ENCODE measurements around the gene ERCC2.

ERCC2 gene

DNA sequence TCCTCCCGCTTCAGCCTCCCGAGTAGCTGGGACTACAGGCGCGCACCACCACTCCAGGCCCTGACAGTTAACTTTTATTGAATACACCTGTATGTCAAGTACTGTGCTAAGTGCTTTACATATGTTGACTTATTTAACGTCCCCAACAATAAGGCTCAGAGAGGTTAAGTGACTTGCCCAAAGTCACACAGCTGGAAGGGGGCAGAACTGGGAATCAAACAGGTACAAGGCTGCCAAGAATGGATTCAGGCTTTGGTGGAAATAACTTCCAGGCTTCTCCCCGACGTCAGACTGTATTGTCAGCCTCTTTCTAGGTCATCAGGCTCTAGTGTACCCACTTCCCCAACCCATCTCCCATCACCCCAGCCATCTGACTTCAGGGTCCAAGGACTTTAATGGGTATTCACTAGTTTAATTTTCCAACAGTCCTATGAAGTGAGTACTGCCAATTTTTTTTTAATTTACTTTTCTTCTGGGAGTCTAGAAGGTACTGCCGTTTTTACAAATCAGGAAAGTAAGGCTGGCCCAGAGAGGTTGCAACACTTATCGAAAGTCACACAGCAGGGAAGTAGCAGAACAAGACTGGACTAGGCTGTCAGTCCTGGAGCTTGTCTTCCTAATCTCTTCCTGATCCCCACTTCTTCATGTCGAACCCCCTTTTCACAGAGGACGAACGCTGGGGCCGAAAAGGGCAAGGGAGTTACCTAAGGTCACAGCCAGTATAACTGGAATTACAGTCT, 42.8 kb downstream of the ERCC2 start:
- no peak for DNase-seq (ENCODE audit: extremely low read depth, low read depth)

DNA sequence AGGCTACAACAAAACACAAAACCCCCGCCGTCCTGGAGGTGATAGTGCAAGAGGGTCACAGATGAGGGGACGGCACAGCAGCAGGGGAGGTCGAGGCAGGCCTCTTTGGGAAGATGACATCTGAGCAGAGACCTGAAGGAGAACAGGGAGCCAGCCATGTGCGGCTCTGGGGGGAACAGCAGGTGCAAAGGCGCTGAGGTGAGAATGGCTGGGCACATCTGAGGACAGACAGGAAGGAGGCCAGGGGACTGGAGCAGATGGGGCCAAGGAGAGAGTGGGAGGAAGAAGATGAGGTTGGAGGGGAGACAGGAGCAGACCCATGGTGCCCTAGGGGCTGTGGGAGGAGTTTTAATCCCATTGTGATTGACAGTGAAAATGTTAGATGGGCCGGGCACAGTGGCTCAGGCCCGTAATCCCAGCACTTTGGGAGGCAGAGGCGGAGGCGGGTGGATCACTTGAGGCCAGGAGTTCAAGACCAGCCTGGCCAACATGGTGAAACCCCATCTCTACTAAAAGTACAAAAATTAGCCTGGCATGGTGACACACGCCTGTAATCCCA, 45.9 kb downstream of the ERCC2 start:
- TF ChIP-seq, protein P1, sequence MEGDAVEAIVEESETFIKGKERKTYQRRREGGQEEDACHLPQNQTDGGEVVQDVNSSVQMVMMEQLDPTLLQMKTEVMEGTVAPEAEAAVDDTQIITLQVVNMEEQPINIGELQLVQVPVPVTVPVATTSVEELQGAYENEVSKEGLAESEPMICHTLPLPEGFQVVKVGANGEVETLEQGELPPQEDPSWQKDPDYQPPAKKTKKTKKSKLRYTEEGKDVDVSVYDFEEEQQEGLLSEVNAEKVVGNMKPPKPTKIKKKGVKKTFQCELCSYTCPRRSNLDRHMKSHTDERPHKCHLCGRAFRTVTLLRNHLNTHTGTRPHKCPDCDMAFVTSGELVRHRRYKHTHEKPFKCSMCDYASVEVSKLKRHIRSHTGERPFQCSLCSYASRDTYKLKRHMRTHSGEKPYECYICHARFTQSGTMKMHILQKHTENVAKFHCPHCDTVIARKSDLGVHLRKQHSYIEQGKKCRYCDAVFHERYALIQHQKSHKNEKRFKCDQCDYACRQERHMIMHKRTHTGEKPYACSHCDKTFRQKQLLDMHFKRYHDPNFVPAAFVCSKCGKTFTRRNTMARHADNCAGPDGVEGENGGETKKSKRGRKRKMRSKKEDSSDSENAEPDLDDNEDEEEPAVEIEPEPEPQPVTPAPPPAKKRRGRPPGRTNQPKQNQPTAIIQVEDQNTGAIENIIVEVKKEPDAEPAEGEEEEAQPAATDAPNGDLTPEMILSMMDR (IDR thresholded peaks at IDR 0.05; ENCODE audit: low read depth, low read length): no peak
- no peak for DNase-seq (ENCODE audit: extremely low read depth, low read depth)

More for the DNA sequence above, 42.8 kb downstream of the ERCC2 start:
- TF ChIP-seq, protein P1 (IDR thresholded peaks at IDR 0.05; ENCODE audit: low read depth, low read length): no peak

DNA sequence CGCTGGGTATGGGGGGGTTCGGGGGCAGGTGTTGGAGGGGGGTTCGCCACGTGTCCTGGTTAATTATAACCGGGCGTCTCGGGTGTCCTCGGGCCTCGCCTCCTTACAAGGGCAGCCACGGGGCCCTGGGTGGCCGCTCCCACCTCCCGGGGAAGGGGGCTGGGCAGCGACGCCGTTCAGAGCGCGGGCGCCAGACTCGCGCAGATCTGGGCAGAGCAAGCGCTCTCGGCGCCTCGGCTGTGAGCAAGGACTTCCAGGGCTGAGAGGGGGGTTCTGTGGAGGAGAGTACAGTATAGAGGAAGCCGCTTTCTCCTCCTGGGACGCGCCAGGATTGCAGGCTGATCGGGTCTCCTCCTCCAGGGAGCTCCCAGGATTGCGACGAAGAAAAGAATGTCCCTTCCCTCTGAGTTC, 46.7 kb downstream of the ERCC2 start:
- DNase-seq (ENCODE audit: extremely low read depth, low read depth): no peak
- TF ChIP-seq, protein P1 (IDR thresholded peaks at IDR 0.05; ENCODE audit: low read depth, low read length): no peak

DNA sequence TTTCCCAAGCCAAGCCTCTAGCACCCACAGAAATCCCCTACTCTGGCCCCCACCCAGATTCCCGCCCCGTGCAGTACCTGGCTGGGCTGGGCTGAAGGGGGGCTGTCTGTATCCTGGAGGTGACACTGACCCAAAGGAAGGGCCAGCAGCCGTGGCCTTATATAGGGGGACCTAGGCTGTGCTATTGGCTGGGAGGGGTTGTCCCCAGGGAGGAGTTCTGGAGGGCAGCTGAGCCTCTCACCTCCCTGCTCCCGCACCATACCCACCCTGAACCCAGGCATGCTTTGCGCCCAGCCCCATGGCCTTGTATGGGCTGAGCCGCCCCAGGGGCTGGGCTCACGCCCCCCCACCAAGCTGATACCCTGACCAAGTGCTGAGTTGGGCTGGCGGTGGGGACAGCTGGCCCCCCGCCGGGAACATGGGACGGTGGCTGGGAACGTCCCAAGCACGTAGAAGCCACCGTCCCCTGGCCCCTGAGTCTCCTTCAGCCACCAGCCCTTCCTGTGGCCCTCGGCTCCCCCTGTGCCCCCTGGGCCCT, 47.6 kb downstream of the ERCC2 start, which contains the start of gene CKM:
TSS of gene CKM (minus strand) at position 132 of the 538 bp plus-strand sequence. CDS start 3,162 bp downstream, outside the sequence.
- TF ChIP-seq, protein P1 (IDR thresholded peaks at IDR 0.05; ENCODE audit: low read depth, low read length): no peak
- no peak for DNase-seq (ENCODE audit: extremely low read depth, low read depth)

DNA sequence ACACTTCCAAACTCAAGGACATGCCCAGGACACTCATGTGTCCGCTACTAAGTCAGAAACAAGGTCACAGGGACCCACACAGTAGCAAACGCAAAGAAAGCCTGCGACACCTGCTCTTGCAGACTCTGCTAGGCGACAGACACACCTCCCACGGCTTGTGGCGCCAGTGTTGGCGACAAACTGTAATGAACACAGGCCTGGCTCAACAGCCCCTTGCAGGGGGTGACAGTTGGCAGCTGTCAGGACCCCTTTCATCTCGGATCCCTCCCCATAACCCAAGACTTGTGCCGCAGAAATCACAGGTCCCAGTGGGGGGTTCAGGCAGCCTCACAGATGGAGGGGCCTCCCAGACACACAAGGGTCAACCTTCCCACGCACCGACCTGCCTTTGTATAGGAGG, 48.1 kb downstream of the ERCC2 start:
- TF ChIP-seq, protein P1 (IDR thresholded peaks at IDR 0.05; ENCODE audit: low read depth, low read length): no peak
- no peak for DNase-seq (ENCODE audit: extremely low read depth, low read depth)

DNA sequence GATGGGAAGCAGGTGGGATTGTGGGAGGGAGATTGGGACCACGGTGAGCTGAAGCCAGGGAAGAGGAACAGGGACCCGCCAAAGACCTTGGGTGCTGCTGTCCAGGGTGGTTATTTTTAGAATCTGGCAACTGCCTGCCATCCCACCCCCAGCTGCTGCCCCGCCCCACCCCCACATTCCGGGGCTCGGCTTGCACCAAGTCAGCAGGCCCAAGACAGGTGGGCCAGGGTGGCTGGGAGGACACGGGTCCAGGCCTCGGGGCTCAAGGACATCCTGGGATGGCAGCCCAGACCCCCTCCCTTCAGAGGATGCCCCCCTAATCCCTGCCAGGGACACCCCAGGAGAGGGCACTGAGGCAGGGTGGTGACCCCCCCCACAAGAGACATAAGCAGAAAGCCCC, 48.5 kb downstream of the ERCC2 start:
- TF ChIP-seq, protein P1 (IDR thresholded peaks at IDR 0.05; ENCODE audit: low read depth, low read length): no peak
- DNase-seq (ENCODE audit: extremely low read depth, low read depth): no peak

All from AG09319 (cell line).